Mesothelial cell of epicardium (in vitro differentiated cells): ENCODE data around the gene GPR183. TPM values are rescaled to one million over a fixed set of nuclear protein-coding genes. Genes with fewer than 3 reads are reported as not detected.

Experiments used
- DNase-seq, 2 experiments: peaks; one replicate each; pipeline ENCODE4 v3.0.0; 2021; ENCODE audit warnings: low spot score in 2 of 2; ENCODE audit not compliant: unreplicated experiment in 2 of 2
- H3K27ac Mint-ChIP-seq: 2 replicates; pipeline ENCODE4 v1.8.0; 2021; ENCODE audit warnings: mixed read lengths
- H3K27me3 Mint-ChIP-seq: 2 replicates; pipeline ENCODE4 v1.8.0; 2021; ENCODE audit warnings: low read depth, mixed read lengths
- H3K36me3 Mint-ChIP-seq: 2 replicates; pipeline ENCODE4 v1.8.0; 2021; ENCODE audit warnings: mixed read lengths
- H3K4me1 Mint-ChIP-seq: 2 replicates; pipeline ENCODE4 v1.8.0; 2021; ENCODE audit warnings: mixed read lengths
- H3K4me3 Mint-ChIP-seq: 2 replicates; pipeline ENCODE4 v1.8.0; 2021; ENCODE audit warnings: mild to moderate bottlenecking, moderate library complexity, mixed read lengths
- H3K9me3 Mint-ChIP-seq: 2 replicates; pipeline ENCODE4 v1.8.0; 2021; ENCODE audit warnings: mixed read lengths
- CTCF ChIP-seq: fragments of 200-600 bp; sonication (generic); IDR thresholded peaks from one replicate; pipeline ENCODE4 v1.5.0; 2021; ENCODE audit warnings: antibody characterized with exemption; ENCODE audit not compliant: unreplicated experiment
- total RNA-seq: library from RNA; stranded (reverse); gene quantifications from 3 replicates; pipeline ENCODE4 v1.2.1, GENCODE V29; 2021

The GPR183 gene
- total RNA-seq, 1 donor from 2014 or later, result 0.25 TPM

- no peak overlapping the region for H3K4me3 Mint-ChIP-seq
- H3K27me3 Mint-ChIP-seq, result no peaks in the 10 kb centered on the region
- H3K27ac Mint-ChIP-seq, result no peak overlapping the region
- no peak for TF ChIP-seq CTCF
- H3K4me1 Mint-ChIP-seq, result no peaks in the 10 kb centered on the region
- peaks cover 4% of the 10 kb centered on the region for H3K9me3 Mint-ChIP-seq
- no peak for DNase-seq
- H3K36me3 Mint-ChIP-seq, result peaks cover 7% of the 10 kb centered on the region
Measured at GRCh38 chr13:99267927-99268326, 39.3 kb downstream of the GPR183 start.

- Mint-ChIP-seq H3K4me1 (no peaks in the 10 kb centered on the region), H3K27me3 (no peaks in the 10 kb centered on the region), H3K9me3 (no peaks in the 10 kb centered on the region), H3K27ac (no peak overlapping the region), H3K36me3 (peaks cover under 1% of the 10 kb centered on the region), H3K4me3 (no peak overlapping the region)
- DNase-seq, result no peak
- TF ChIP-seq CTCF, result no peak
Measured at GRCh38 chr13:99266827-99267226, 40.4 kb downstream of the GPR183 start.

- H3K4me1 Mint-ChIP-seq, result no peaks in the 10 kb centered on the region
- H3K36me3 Mint-ChIP-seq, result no peaks in the 10 kb centered on the region
- DNase-seq, result no peak
- no peak overlapping the region for H3K27ac Mint-ChIP-seq
- H3K4me3 Mint-ChIP-seq, result no peak overlapping the region
- TF ChIP-seq CTCF, result no peak
- H3K9me3 Mint-ChIP-seq, result no peaks in the 10 kb centered on the region
- no peaks in the 10 kb centered on the region for H3K27me3 Mint-ChIP-seq
Measured at GRCh38 chr13:99265821-99266426, 41.3 kb downstream of the GPR183 start.

- Mint-ChIP-seq H3K27me3 (no peaks in the 10 kb centered on the region), H3K4me1 (no peaks in the 10 kb centered on the region), H3K36me3 (no peaks in the 10 kb centered on the region), H3K4me3 (no peak overlapping the region), H3K27ac (no peak overlapping the region), H3K9me3 (no peaks in the 10 kb centered on the region)
- DNase-seq, result no peak
- no peak for TF ChIP-seq CTCF
Measured at GRCh38 chr13:99265162-99265800, 41.9 kb downstream of the GPR183 start.

- H3K36me3 Mint-ChIP-seq, result peaks cover 3% of the 10 kb centered on the region
- no peak for DNase-seq
- no peaks in the 10 kb centered on the region for H3K4me1 Mint-ChIP-seq
- H3K27ac Mint-ChIP-seq, result no peak overlapping the region
- TF ChIP-seq CTCF, result no peak
- no peaks in the 10 kb centered on the region for H3K27me3 Mint-ChIP-seq
- H3K9me3 Mint-ChIP-seq, result no peaks in the 10 kb centered on the region
- no peak overlapping the region for H3K4me3 Mint-ChIP-seq
Measured at GRCh38 chr13:99264051-99264450, 43.1 kb downstream of the GPR183 start.
